B cell (primary cell): ENCODE data around the gene DNTT. TPM values are rescaled to one million over a fixed set of nuclear protein-coding genes. Genes with fewer than 3 reads are reported as not detected.

Experiments
- ATAC-seq: fragments of 200-7000 bp; cut with Tn5 transposase; one replicate; pipeline ENCODE4 v1.10.0; 2021; ENCODE audit warnings: low read depth, mild to moderate bottlenecking, moderate number of reproducible peaks, moderate library complexity
- CTCF ChIA-PET: fragments of 350-600 bp; sonication (Branson Sonifier 250); formaldehyde crosslinking; loops from one replicate; lab custom pipeline; 2021; ENCODE audit warnings: antibody characterized with exemption, inconsistent platforms; lab: Charles Lee
- POLR2A ChIA-PET: fragments of 350-600 bp; sonication (Branson Sonifier 250); formaldehyde crosslinking; loops from one replicate; lab custom pipeline; 2021; ENCODE audit warnings: antibody characterized with exemption; lab: Charles Lee
- DNase-seq: peaks from one replicate; pipeline ENCODE4 v3.0.0; 2013
- H2AFZ ChIP-seq: 2 replicates; pipeline ENCODE4 v1.6.1; 2012; ENCODE audit warnings: mild to moderate bottlenecking, low read depth, low read length; ENCODE audit not compliant: insufficient read depth, poor library complexity, severe bottlenecking
- H3K27ac ChIP-seq, 2 donors: 1 replicate in 1 of 2; 2 replicates in 1 of 2; pipeline ENCODE4 v1.5.1; 2012 to 2013; ENCODE audit warnings: low read length in 2 of 2, mild to moderate bottlenecking in 2 of 2, moderate library complexity in 1 of 2
- H3K27me3 ChIP-seq, 4 experiments: fragments of 200-600 bp in 1 of 4; sonication (generic) in 1 of 4; replicated peaks in 1 of 4; 1 replicate in 2 of 4; 2 replicates in 2 of 4; pipeline versions ENCODE4 v1.6.1 to v1.7.0; 2013 to 2016; ENCODE audit warnings: low read length in 3 of 4, mild to moderate bottlenecking in 2 of 4, mixed read lengths in 1 of 4, moderate library complexity in 1 of 4; ENCODE audit not compliant: insufficient read depth in 4 of 4, control insufficient read depth in 3 of 4; ENCODE audit errors: control extremely low read depth in 1 of 4
- H3K36me3 ChIP-seq, 2 experiments: replicated peaks in 1 of 2; 1 replicate in 1 of 2; 2 replicates in 1 of 2; pipeline versions ENCODE4 v1.6.1 to v1.7.1; 2013; ENCODE audit warnings: low read length in 1 of 2; ENCODE audit not compliant: insufficient read depth in 2 of 2, control insufficient read depth in 1 of 2; ENCODE audit errors: control extremely low read depth in 1 of 2, extremely low read depth in 1 of 2
- H3K4me1 ChIP-seq, 2 donors: fragments of 200-600 bp in 1 of 2; sonication (generic) in 1 of 2; 1 replicate in 1 of 2; 2 replicates in 1 of 2; pipeline versions ENCODE4 v1.5.1 to v1.6.1; 2013 to 2017; ENCODE audit warnings: low read length in 2 of 2; ENCODE audit not compliant: control insufficient read depth in 2 of 2, insufficient read depth in 2 of 2
- H3K4me2 ChIP-seq: replicated peaks from 2 replicates; pipeline ENCODE3; 2012; ENCODE audit warnings: mild to moderate bottlenecking, low read depth, low read length; ENCODE audit not compliant: poor library complexity, severe bottlenecking
- H3K4me3 ChIP-seq, 5 experiments: fragments of 200-600 bp in 1 of 5; sonication (generic) in 1 of 5; 1 replicate in 3 of 5; 2 replicates in 2 of 5; pipeline versions ENCODE4 v1.5.1 to v1.7.0; 2011 to 2016; ENCODE audit warnings: low read length in 4 of 5, mild to moderate bottlenecking in 4 of 5, low read depth in 2 of 5, control low read depth in 1 of 5, moderate library complexity in 1 of 5; ENCODE audit not compliant: insufficient read depth in 1 of 5; ENCODE audit errors: control extremely low read depth in 1 of 5, extremely low read depth in 1 of 5
- H3K79me2 ChIP-seq: fragments of 200-600 bp; sonication (generic); one replicate; pipeline ENCODE4 v1.6.0; 2016; ENCODE audit warnings: low read length; ENCODE audit not compliant: control insufficient read depth, insufficient read depth
- H3K9ac ChIP-seq: fragments of 200-600 bp; sonication (generic); 2 replicates; pipeline ENCODE4 v1.6.1; 2017; ENCODE audit warnings: mild to moderate bottlenecking, low read length, moderate library complexity
- H3K9me3 ChIP-seq, 3 donors: one replicate each; pipeline versions ENCODE4 v1.6.1 to v1.7.1; 2013; ENCODE audit warnings: low read length in 2 of 3; ENCODE audit not compliant: control insufficient read depth in 2 of 3, insufficient read depth in 1 of 3; ENCODE audit errors: control extremely low read depth in 1 of 3
- H4K20me1 ChIP-seq: 2 replicates; pipeline ENCODE4 v1.6.0; 2012; ENCODE audit warnings: mild to moderate bottlenecking, low read length; ENCODE audit not compliant: insufficient read depth, control insufficient read depth, poor library complexity, severe bottlenecking
- H3K27ac Mint-ChIP-seq: one replicate; pipeline ENCODE4 v1.8.0; 2021; ENCODE audit warnings: mixed read lengths
- H3K27me3 Mint-ChIP-seq: one replicate; pipeline ENCODE4 v1.8.0; 2021; ENCODE audit warnings: mixed read lengths
- H3K4me1 Mint-ChIP-seq: one replicate; pipeline ENCODE4 v1.8.0; 2021; ENCODE audit warnings: mixed read lengths
- H3K4me3 Mint-ChIP-seq: one replicate; pipeline ENCODE4 v1.8.0; 2021; ENCODE audit warnings: mixed read lengths
- H3K9me3 Mint-ChIP-seq: one replicate; pipeline ENCODE4 v1.8.0; 2022; ENCODE audit warnings: mixed read lengths; ENCODE audit not compliant: insufficient read depth
- CTCF ChIP-seq: fragments of 200-600 bp; IDR thresholded peaks from one replicate; pipeline ENCODE4 v1.8.0; 2022; ENCODE audit warnings: antibody characterized with exemption, mild to moderate bottlenecking
- WGBS: methylation state at CpG from one replicate; pipeline ENCODE4 v1.1.5; 2013; ENCODE audit warnings: missing lambda C conversion rate; ENCODE audit not compliant: insufficient coverage; 5-methylcytosine and 5-hydroxymethylcytosine counted together
- intact Hi-C: fragments of 100-400 bp; cut with micrococcal nuclease; formaldehyde crosslinking; loops from one replicate; pipeline ENCODE4 v1.10.0; 2022
- polyA plus RNA-seq: library from polyadenylated mRNA; depleted of rRNA; stranded (reverse); fragments of >200 nt; gene quantifications from 2 replicates; pipeline ENCODE4 v1.2.3, GENCODE V29; 2012
- total RNA-seq, 2 donors: library from RNA; stranded (reverse); fragments of 120-200 nt in 1 of 2; gene quantifications; 1 replicate in 1 of 2; 2 replicates in 1 of 2; pipeline versions ENCODE4 v1.2.3 to v1.2.4, GENCODE V29; 2013 to 2022

The DNTT gene
- total and polyA plus RNA-seq, 2 donors (not counting 1 experiment from before 2014, with no cell fraction given): not detected

GRCh38 chr10:96271016-96271815 lies 33.0 kb upstream of the DNTT start, which contains the start of gene BLNK:
Gene BLNK, minus strand, starts transcription at chr10:96271569. Its CDS starts 171 bp downstream, at chr10:96271398.
- Histone ChIP-seq H3K9ac (peak within 1 kb of the TSS; percentile 91), H4K20me1 (peaks cover 23% of the 10 kb centered on the region), H2AFZ (peak within 1 kb of the TSS; percentile 54), H3K79me2 (peaks cover 66% of the 10 kb centered on the region), H3K27me3 (no peaks in the 10 kb centered on the region), H3K4me2 (peak within 1 kb of the TSS; percentile 83), H3K4me3 (peak within 1 kb of the TSS; percentile 73 to 97 (median 96)), H3K9me3 (peaks cover 0 to 4% (median 0%) of the 10 kb centered on the region in 3 donors), H3K27ac (peak within 1 kb of the TSS; percentile 79 to 88), H3K36me3 (peaks cover 0 to 21% of the 10 kb centered on the region in 2 experiments), H3K4me1 (peaks cover 61 to 63% of the 10 kb centered on the region in 2 donors)
- H3K4me3 Mint-ChIP-seq: peak within 1 kb of the TSS; percentile 97
- peak; percentile 54 for ATAC-seq
- WGBS: 4% methylated on average over 6 of the region's 6 CpGs
- CTCF ChIA-PET: interaction anchor here (0.6 to 8.7 kb wide), 9 partner anchors 9 to 578 kb away, joined by 3 to 153 read pairs (median 6); partner anchors contain the start of gene TCTN3
- intact Hi-C loops: loop anchor here (1.0 to 5.0 kb wide), 3 partner anchors 22 to 514 kb away; partner anchors contain the start of gene ENTPD1
- DNase-seq: peak; percentile 82
- POLR2A ChIA-PET: interaction anchor here (0.7 to 5.8 kb wide), 12 partner anchors 9 to 1771 kb away, joined by 3 to 48 read pairs (median 4); no protein-coding TSS in a partner anchor
- H3K27me3 Mint-ChIP-seq: no peaks in the 10 kb centered on the region
- H3K9me3 Mint-ChIP-seq: no peaks in the 10 kb centered on the region
- H3K27ac Mint-ChIP-seq: peak within 1 kb of the TSS; percentile 99
- H3K4me1 Mint-ChIP-seq: peaks cover 80% of the 10 kb centered on the region
- TF ChIP-seq CTCF: no peak
